Ureter (tissue), 1 donor: Measurements from ENCODE around the gene PTPRZ1. TPM values are rescaled to one million over a fixed set of nuclear protein-coding genes. Genes with fewer than 3 reads are reported as not detected.

Source experiments
- DNase-seq: peaks from one replicate; pipeline ENCODE4 v3.0.0-alpha.2; 2020; ENCODE audit warnings: low spot score
- total RNA-seq: library from RNA; stranded (reverse); gene quantifications from one replicate; pipeline ENCODE4 v1.2.4, GENCODE V29; 2023
- donor health status: DM: yes; HTN: yes; CAD: no.

PTPRZ1 gene
- total RNA-seq = 0.26 TPM

DNA sequence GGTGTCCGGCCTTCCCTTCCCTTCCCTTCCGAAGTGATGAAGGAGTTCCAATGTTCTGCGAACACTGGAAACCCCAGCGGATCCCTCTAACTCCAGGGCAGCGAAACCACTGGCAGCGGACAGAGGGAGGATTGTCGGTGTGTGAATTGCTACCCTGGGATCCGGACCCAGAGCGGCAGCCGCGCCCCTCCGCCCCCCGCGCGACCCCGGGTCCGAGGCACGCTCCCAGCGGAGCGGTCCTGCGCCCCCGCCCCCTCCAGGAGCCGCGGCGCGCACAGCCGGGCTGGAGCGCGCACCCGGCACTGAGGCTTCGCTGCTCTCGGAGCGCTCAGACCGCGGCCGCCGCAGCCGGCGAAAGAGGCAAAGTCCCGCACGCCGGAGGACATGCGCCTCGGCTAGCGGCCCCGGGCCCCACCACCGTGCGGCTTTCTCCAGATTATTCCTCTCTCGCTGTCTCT lies at the start of gene PTPRZ1:
PTPRZ1 (plus strand) TSS at position 331 of the 458 bp plus-strand sequence. CDS start 339 bp downstream, outside the sequence.
- no peak for DNase-seq

DNA sequence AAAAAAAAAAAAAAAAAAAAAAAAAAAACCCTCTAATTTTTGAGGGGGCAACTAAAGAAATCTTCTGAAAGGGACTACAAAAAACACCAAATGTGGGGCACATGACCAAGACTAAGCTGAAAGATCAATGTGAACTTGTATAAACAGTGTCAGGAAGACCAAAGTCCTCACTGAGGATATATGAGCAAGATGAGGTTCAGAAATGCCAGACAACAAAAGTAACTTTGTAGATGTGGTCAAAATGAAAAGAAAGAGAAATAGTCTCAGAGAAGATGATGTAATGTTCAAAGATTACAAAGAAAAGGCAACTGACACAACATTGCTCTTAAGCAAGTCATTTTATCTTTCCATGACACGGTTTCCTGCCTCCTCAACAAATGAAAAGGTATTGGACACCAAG lies 48.7 kb upstream of the PTPRZ1 start:
- DNase-seq = no peak

DNA sequence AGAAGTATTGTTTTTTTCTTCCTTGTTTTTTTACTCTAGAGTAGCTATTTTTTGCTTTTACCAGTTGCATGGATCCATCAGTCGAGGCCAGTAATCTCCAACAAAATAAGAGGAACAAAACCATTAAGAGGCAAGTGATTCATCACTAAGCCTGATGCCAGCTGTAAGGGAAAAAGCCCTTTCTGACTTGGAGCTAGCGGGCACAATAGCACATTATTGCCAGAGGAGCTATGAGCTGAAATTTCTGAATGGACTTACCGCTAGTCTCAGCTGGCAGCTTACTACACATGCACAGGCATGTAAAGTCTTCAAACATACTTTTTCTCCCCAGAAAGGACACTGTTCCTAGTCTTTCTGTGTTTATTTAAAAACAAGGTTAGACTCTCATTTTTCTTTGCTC lies 41.6 kb upstream of the PTPRZ1 start:
- no peak for DNase-seq

DNA sequence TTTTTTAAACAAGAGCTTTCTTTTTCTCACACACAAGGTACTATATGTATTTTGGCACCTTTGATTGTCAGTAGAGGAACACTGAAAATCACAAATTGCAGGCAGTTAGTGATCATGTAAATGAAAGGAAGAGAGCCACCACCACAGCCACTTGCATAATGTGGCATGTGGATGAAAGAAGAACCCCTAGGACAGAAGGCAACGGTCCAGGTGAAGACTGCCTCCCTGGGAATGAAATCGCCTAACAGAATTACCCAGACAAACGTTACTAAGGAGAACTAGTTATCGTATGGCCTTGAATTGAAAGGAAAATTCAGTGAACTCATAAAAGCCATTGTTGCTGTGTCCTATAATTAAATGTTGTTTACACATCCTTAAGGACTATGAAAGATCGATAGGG lies 41.2 kb upstream of the PTPRZ1 start:
- DNase-seq = no peak

DNA sequence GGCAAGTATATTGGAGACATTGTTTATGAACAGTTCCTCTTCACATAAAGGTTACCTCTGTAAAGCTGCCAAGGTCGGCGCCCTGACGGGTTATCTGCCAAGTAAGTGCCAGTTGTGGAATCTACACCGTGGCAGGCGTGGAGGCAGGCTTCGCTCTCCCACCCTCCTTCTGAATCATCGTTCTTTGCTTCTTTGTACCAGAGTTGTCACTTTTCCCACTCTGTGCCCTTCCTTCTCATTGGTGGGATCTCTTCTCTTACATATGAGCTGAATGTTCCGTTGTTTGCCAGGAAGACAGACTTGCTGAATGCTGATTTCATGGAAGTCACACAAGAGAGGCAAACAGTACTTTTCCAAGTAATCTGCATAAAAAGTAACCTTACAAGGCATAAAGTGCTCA lies 40.6 kb upstream of the PTPRZ1 start:
- DNase-seq = no peak

DNA sequence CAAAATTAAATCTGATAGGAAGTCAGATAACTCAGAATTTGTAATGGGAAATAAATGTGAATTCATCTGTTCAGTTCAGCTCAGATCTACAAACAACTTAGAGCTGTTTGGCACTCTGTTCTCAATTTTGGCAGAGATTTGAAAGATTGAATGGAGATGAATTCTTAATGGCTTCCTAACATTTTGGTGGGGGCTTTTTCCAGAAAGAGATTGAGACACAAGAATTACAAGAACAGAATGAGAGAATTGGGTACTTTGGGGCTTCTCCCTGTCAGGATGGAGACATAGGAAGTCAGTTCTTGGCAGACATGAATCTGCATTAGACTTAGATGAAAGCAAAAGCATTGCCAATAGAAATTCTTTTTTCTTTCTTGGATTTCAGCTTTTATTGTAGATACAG lies 39.0 kb upstream of the PTPRZ1 start:
- no peak for DNase-seq

DNA sequence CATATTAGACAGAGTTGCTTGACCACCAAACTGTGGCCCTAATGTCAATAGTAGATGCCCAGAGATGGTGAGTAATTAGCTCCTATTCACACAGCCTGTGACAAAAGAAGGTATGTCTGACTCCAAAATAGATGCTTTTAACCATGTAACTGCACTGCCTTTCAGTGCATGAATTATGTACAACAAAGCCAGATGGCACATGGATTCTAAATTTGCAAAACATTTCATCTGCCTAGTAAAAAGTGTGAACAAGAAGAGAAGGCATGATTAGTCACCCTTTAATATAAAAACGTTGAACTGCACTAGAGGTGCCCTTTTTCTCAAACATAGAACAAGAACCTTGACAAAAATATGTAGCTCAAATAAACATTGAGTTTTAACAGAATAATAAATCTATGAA lies 35.5 kb upstream of the PTPRZ1 start:
- no peak for DNase-seq

DNA sequence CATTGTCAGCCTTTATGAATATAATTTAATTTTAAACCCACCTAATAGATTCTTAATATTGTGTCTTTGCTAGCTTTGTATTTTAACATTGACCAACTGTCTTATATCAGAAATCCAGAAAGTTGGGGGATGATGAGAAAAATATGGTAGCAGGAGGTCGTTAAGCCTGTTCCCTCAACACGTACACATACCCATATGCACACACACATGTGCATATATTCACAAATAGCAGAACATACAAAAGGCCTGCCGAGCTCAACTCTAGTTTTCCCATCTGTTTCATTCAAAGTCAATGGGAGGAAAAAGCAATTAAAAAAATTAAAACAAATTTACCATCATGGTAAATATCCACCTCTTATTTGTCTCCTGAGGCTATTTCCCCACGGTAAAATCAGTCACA lies 25.9 kb upstream of the PTPRZ1 start:
- no peak for DNase-seq

DNA sequence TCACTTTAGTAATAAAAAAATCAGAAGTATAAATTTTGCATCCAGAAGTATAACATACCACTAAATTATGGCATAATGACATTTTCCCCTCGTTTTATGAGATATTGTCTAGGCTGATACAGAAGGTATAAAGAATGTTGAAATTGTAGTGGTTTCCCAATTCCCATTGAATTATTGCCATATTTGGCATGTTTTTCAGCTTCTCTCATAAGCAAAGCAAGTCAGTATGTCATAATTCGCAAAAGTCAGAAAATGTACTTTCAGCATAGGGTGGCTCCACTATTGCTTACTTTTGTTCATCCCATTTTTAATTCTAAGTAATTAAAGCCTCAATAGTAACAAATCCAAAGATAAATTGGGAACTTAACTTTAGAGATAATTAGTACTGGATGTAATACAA lies 19.7 kb upstream of the PTPRZ1 start:
- no peak for DNase-seq

DNA sequence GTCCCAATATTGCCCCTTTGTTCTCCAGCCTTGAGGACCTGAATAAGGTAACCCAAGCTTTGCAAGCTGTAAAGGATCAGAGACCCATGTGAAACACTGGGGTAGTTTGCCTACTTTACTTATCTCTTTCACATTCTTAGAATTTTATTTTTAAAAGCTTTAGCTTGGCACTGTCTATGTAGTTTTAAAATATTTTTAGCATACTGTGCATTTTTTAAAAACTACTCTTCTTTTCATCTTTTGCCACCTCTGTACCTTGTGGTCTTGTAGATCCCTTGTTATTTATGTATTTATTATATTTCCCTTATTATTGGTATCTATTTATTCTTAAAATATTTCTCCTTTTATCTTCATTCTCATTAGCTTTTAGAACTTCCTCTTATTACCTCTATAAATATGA lies 12.0 kb upstream of the PTPRZ1 start:
- no peak for DNase-seq

DNA sequence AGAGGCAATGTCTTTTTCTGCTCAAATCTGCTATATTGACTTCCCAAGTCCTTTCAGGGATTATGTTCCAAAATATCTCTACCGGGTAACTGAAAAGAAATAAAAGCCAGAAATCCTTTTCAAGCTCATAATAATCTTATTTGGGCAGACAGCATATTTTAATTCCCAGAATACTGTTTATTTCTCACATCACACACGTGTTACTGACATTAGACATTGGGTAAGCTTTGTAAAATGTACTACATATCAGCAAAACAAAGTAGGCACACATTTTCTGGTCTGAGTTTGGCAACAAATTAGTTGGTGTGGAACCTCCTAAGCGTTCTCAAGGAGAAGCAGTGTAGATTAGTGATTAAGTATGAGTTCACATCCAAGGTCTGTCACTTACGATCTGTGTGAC lies 10.4 kb upstream of the PTPRZ1 start:
- DNase-seq = no peak

DNA sequence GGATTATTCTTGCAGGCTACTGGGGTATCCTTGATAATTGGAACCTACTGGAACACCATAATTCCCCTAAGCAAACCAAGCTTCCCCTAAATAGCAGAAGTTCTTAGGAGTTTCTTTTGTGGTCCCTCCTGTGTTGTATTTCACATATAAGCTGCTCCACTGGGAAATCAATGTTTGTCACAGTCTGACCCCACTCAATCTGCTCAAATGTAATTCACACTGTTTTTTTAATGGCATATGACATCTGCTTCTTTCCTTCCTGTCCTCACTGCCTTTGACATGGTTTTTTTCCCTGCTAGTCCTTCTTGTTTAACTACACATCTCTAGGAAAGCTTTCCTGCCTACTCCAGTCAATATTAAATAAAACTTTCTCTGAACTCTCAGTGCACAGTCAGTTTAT lies 1.8 kb upstream of the PTPRZ1 start:
- DNase-seq = no peak

DNA sequence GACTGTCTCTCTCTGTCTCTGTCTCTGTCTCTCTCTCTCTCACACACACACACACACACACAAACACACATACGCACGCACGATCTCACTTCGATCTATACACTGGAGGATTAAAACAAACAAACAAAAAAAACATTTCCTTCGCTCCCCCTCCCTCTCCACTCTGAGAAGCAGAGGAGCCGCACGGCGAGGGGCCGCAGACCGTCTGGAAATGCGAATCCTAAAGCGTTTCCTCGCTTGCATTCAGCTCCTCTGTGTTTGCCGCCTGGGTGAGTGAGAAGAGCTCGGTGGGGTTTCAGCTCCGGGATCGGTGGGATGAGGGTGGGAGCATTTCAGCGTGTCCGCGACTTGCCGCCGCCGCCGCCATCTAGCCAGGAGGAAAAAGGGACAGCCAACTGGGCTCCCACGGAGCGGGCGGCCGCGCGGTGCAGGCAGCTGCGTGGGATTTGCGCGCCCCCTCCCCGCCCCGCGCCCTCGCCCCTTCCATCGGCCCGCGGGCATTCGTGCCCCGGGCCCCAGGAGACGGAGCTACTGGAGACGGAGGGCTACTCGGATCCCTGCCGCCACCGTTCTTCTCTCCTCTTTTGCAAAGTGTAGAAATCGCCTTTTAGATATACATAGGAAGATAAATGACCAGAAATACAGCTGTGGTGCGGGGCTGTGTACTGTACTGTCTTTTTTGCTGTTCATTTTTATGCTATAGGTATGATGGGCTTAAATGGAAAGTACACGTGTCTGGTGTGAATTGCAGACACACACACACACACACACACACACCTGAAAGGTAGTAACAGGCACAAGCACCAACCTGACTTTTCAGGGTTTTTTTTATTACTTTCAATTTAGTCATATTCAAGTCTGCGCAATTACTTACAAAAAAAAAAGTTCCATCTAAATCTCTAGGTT lies 581 bp downstream of the PTPRZ1 start:
- no peak for DNase-seq

DNA sequence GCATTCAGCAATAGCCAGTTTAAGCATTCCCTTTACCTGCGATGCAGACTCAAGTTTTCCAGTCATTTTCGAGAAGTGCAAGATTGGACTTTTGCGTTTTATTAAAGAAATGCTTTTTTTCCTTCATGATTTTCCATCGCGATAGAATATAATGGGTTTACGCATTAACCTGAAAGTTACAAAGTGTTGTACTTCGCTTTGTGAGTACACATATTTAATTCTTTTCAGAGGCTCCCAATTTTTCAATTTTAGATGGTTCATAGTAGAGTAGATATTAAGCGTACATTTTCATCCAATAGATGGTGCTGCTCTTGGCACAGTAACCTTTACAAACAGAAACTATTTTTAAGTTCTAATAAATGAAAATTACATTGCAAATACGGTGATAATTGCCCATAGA lies 1.3 kb downstream of the PTPRZ1 start:
- no peak for DNase-seq

DNA sequence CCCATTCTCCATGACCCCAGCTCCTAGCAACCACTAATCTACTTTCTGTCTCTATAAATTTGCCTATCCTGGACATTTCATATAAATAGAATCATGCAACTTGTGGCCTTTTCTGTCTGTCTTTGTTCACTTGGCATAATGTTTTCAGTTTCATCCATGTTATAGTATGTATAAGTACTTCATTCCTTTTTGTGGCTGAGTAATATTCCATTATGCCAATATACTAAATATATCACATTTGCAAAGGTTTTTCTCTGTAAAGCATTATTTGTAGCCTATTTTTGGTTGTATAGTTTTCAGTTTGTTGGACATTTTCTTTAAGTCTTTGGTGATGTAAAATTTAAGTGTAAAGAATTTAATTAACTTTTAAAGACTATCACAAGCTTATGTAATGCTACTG lies 2.2 kb downstream of the PTPRZ1 start:
- no peak for DNase-seq

DNA sequence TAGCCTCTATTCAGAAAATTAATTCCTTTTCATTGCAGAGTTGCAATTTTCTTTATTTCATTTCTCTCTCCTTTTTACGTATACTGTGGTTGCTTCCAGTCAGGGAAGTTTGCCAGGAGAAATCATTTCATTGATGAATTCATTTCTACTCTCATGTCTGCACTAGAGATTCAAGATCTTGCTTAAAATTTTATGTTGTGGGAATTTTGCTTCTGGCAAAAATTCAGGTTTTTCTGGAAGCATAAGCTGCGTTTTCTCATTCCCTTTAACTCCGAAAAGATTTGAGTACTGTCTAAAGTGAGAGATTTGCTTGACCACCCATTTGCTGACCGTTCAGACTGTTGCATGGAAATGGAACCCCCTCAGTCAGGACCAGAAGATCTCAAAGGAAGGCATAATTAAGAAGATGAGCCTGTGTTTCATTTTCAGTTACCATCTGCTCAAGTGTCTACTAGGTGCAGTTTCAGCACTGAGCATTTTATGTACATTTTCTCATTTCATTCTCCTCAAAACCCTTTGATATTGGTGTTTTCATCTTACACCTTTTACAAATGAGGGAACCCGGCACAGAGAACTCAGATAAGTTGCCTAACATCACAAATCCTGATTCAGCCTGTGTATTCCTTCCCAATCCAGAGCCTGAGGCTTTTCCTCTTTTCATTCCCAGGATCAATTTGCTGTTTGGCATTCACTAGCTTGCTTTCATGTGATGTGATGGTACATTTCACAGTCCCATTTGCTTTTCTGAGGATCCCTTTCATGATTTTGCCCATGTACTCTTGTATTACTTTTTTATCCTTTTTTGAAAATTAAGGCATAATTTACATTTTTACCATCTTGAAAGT lies 3.9 kb downstream of the PTPRZ1 start:
- DNase-seq = no peak

DNA sequence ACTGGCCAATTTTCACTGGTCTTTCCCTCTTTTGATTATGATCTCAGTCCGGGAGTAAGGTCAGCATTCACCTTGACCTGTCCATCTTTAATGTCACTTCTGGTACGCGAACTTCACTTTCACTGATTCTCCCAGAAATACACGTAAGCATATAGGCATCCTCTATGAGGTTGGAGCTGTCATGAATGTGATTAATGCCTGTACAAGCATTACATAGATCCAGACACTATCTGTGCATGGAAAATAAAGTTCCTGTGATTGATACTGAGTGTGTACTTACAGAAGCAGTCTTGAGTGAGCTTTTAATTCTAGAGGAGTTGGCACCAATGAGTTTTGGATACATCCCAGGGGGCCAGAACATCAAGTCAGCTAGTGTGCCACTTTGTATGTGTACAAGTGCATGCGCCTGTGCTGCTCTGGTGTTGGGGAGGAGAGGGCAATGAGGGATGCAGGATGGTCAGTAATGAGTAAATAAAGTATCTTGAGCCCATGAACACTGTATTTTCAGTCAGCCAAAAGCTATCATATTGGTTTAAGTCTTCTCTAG lies 6.0 kb downstream of the PTPRZ1 start:
- no peak for DNase-seq

DNA sequence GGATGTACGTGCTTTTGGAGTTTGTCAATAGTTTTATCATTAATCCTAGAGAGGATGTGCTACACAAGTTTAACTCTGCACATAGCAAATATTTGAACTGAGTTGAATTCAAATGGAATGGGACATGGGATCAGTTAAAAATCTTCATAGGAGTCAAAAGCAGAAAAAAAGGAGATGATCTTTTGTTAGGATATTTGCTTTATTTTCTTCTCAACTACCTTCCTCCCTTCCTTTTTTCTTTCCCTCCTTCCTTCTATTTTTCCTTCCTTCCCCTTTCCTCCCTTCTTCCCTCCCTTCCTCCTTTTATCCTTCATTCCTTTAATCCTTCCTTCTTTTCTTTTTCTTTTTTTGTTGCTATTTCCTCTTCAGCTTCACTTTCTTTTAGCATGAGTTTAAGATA lies 6.6 kb downstream of the PTPRZ1 start:
- DNase-seq = no peak

DNA sequence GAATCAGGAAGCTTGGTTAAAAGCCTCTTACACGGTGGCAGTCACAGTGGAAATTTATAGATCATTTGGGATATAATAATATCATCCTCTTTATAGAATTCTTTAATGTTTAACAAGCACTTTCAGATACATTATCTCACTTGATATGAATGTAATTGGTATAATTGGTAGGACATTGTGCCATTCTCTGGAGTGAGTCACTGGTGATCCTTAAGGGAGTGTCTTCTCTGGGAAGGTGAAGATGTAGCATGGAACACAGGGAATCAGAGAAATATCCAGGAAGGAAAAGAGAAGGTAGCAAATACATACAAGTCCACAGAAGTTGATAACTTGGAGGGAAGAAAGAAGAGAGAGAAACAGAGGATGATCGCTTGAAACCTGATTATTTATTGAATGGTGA lies 9.8 kb downstream of the PTPRZ1 start:
- no peak for DNase-seq

DNA sequence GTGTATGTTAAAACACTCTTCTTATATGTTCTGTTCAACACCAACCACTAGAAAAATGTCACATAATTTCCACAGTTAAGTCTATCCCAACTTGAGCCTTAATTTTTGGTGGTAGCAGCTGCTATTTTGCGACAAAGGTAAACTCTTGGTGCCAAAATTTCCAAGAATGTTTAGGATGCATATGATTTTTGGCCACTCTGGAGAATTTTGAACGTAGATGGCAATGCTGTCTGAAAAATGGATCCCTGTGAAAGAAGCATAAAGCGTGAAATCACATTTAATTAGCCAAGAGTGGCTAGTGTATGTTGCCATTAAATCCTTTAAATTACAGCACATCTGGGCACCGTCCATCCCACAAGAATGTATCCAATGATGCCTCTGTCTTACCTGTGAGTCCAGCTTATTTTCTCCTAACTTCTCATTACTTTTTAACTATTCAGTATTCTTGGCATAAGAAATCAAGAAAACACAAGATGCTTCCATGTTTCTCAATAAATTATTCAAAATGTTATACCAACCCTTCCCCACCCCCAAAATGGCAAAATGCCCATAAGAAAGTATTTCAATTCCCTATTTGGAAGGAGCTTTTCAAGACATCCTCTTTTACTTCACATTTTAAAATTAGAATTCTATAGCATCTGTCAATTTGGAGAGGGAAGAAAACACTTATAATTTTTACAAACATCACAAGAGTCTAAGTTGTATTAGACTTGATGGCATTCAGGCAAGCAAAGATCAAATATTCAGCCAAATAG lies 12.4 kb downstream of the PTPRZ1 start:
- DNase-seq = no peak

DNA sequence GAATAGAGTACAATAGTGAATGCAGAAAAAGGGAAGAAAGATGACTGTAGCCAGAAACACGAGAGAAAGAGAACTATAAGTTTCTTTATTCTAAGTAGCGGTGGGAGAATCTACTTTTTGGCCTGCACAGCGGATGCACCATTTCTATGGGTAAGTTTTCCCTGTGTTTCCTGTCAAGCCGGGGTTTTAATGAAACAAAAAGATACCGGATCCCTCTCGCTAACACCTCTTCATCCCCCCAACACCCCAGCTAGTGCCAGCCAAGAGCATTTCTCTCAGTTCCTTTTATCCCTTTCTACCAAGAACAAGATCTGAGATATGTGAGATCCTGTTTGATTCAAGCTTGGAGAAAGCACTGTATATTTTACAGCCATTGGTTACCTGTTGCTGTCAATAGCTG lies 14.7 kb downstream of the PTPRZ1 start:
- no peak for DNase-seq

DNA sequence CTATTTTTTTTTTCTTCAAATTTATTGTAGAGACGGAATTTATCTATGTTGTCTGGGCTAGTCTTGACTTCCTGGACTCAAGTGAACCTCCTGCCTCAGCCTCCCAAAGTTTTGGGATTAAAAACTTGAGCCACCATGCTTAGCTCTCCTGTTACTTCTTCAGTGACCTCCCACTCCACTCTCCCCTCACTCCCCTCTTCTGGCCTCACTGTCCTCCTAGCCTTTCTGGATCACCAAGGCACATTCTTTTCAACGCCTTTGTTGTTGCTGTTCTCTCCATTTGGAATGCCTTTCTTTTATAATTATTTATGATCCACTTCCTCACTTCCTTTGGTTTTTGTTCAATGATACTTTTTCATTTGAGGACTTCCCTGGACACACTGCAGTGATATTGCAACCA lies 17.9 kb downstream of the PTPRZ1 start:
- DNase-seq = no peak
